ENCODE data around the gene AIFM2.
"Not testable (repeated sequence)": the region's sequence is repeated elsewhere in the genome, so short reads cannot be mapped to it uniquely, and the experiment has no call there.

The AIFM2 gene

DNA sequence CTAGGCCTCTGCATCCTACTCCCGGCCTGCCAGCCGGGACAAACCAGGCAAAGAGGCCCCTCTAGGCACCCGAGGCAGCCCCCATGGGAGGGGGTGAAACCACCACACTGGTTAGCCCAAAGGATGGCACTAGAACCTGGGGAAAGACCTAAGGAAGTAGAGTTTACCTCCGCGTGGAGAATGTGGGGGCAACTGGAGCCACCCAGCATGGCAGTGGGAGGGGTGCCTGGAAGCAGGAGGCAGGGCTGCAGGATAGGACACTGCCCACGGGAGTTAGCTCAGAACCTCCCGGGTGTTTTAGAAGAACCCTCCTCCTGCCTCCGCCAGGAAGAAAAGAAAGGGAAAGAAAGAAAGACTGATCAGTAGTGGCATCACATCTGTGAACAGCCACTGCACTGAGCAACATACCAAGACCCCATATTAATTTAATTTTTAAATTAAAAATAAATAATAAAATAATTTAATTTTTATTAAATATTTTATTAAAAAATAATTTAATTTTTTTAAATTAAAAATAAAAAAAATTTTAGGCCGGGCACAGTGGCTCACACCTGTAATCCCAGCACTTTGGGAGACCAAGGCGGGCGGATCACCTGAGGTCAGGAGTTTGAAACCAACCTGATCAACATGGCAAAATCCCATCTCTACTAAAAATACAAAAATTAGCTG lies 11.2 kb downstream of the AIFM2 start:
- no peak for DNase-seq

DNA sequence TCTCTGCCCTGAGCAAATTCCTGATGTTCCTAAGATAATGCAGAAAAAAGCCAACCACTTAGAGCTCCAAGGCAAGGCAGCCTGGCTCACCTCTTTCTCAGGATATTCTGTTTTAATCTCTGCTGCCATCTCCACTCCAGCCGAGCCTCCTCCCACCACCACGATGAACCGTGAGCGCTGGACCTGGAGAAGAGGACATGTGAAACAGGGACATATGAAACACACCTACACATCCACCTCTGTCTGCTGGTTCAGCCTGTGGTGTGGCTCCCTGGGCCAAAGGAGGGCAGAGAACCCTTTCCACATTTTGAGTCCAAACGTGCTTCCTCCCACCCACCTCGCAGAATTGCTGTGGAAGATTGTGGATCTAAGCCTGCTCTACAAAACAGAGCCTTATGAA lies 12.2 kb downstream of the AIFM2 start:
- no peak for DNase-seq

DNA sequence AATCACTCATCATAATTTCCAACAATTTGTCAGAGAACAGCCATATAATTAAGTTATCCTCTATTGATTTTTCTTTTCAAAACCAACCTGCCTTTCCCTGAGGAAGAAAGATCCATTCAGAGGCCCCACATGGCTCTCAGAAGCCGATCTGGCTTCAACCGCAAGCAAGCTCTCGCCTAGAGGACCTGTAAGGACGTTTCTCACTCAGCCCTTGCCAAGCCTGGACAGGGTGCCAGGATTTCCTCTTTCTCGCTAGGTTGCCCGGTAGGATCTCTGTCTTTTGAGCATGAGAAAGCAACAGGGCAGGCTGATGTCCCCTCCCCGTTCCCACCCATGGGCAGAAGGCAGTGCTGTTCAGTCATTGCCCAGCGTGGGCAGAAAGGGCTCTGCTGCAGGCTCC lies 13.0 kb downstream of the AIFM2 start:
- DNase-seq, result no peak

DNA sequence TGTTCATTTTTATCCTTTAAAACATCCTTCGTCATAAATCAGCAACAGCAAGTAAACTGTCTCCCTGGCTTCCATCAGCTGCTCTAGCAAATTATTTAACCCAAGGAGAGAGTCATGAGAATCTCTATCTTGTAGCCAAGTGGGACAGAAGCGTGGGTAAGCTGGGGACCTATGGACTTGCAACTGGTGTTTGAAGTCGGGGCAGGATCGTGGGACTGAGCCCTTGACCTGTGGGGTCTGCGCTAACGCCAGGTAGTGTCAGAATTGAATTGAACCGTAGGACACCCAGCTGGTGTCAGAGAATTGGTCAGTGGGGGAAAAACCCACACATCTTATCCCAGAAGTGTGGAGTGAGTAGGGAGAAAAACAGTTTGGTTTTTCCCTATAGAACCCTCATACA lies 13.4 kb downstream of the AIFM2 start:
- DNase-seq, result no peak

DNA sequence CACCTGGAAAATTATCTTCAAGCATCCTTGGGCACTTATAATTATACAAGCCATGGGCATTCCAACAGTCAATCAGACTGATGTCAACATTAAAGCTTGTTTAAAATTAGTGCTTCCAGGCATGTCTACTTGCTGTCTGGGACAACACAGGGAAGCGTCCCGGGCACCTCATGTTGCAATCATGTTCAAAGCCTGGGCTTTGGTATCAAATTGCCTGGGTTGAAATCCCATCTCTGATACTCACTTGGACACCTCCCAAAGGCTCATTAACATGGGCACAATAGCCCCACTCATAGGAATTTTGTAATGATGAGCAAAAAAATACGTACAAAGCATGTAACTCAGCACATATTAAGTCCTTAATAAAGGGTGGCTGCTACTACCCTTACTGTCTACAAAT lies 14.4 kb downstream of the AIFM2 start:
- no peak for DNase-seq

DNA sequence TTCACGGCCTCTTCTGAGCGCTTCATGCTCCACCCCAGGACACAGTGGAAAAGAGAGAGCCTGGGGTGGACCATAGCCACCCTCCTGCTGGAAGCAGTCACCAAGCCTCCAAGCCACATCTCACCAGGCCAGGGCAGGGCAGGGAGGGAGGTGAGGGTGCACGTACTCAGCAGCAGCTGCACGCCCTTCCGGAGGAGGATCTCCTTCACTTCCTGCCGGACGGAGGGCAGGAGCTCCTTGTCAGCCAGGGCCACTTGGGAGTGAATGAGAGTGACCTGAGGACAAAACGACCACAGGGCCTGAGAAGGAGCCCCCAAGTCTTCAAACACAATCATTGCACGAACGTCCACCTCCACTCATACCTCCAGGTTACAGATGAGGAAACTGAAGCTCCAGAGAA lies 15.0 kb downstream of the AIFM2 start:
- DNase-seq, result no peak

DNA sequence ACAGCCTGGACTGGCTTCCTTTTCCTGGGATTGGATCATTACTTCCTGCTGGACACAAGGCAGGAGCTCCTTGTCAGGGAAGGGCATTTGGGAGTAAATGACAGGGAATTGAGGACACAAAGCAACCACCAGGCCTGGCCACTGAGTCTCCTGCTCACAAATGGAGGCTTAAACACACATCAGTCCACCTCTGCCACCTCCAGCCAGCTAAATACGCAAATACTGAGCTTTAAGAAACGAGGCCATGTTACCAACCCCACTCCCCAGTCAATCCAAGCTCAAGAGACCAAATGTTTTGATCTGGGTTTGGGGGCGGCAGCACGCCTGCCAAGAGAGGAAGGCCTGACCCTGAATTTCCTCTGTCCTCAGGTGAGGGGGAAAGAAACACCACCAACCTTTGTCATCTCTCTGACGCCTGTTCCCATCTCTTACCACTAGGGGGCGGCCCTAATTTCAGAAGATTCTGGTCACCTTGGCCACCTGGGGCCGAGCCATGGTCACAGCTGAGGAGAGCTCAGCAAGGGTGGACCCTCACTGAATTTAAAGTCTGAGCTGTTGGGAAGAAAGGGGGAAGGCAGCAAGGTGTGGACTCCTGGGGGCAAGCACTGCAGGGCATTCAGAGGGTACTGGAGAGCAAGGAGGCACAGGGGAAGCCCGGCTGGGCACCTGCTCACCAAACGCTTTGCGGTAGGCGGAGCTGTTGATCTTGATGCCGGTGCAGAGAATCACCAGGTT lies 16.5 kb downstream of the AIFM2 start:
- peak; percentile 48 for DNase-seq

DNA sequence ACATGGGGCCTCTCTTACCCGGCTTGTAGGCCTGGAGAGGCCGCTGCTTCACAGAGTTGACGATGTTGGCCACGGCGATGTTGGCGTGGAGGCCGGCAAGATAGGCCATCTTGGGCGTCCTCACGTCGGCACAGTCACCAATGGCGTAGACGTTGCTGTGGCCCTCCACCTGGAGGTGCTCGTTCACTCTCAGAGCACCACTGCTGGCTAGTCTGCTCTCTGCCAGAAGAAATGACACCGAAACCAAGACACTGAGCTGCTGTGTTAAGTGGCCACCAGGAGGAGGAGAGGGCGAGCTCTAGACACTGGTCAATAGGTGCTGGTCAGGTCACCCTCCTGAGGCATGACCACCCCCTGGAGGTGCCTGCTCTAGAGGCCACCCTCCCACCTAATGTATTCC lies 17.7 kb downstream of the AIFM2 start:
- DNase-seq, result no peak

DNA sequence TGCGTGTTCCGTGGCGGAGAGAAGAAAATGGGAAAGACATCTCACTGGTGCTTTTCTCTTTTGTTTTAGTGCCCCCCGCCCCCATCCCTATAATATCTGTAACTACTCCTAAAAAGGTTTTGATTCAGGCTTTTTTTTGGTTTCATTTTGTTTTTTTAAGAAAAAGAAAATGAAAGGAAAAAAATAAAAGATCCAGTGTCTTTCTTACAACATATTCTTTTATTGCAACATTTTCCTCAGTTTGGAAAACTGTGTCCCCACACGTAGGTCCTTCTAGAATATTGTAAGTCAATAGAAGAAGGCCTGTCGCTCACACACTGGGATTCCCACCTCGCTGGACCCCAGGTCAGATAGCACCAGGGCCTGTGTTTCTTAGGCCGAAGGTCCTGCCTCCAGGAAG lies 20.6 kb downstream of the AIFM2 start:
- DNase-seq, result no peak

DNA sequence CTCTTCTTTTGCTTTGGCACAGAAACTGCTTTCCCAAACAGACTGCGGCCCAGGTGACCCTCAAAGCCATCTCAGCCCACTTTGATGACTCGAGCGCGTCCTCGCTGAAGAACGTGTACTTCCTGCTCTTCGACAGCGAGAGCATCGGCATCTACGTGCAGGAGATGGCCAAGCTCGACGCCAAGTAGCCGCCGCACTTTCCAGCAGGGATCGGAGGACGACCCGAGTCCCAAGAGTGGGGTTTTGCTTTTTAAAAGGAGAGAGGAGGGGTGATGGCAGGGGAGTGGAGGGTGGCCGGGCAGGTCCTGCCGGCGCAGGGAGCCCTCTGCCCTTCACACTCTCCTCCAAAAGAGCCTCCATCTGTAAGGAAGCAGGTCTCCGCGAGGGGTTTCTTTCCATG lies 21.1 kb downstream of the AIFM2 start:
- DNase-seq, result no peak

DNA sequence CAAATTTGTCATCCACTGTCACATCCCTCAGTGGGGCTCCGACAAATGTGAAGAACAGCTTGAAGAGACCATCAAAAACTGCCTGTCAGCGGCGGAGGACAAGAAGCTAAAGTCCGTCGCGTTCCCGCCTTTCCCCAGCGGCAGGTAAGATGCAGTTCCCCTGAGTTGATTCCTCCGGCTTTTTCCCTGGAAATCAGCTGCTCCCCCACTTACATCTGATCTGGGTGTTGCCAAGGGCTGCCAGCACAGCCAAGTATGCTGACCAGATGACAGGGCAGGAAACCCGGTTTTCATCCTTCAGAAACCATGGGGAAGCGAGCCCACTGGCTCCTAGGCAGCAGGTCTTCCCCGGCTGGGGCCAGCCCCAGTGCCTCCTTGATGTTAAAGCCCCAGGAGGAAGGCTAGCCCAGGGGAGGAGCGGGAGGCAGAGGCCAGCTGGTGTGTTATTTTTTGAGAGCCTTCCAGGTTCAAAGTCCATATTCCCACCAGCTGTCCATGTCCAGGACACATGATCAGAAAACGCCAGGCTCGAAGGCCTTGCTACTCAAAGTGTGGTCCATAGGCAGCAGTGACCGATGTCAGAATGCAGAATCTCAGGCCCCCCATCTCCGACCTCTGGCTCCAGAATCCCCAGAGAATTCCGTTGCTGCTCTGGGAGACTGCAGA lies 23.4 kb downstream of the AIFM2 start:
- DNase-seq, result no peak

DNA sequence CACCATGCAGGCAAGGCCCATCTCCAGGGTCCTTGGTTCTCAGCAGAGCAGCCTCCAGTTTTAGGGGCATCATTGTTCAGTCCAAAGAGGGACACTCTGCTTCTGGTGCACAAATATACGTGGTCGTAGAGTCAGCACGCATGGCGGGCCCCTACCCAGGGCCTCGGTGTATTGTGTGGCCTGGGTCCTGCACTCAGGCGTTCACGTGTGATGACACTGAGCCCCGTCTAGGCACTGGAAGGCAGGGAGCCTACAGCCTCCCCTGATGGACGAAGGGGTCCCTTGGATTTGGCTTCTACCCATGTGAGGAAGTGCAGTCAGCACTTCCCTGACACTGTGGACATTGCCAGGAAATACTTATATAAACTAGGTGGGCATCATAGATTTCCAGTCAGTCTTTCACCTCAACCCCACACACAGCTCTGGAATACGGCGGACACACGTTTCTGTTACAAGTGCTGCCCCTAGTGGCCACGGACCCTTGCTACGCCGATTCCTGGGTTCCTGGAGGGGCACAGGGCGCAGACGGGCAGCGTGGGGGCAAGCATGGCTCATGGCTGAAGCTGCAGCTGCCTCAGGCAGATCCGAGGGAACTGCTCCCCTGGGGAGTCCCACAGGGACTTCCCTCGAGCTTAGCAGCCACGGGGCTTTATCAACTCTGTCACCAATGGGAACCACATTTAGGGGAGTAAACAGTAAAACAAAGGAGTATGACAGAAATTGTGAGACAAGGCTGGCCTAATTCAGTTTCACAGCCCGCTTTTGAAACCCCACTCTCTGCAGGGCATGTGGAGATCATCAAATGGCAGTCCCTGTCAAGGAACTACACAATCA lies 25.4 kb downstream of the AIFM2 start:
- DNase-seq, result no peak

DNA sequence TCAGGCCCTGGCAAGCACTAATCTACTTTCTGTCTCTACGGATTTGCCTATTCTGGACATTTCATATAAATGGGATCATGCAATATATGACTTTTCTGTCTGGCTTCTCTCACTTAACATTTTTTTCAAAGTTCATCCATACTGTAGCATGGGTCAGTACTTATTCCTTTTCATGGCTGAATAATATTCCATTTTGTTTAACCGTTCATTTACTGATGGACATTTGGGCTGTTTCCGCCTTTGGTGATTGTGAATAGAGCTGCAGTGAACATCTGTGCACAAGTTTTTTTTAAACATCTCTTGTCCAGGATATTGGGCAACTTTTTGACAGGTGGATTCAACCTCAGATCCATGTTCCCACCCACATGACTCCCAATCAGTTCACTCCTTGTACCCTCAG lies 31.0 kb downstream of the AIFM2 start:
- DNase-seq, result no peak

DNA sequence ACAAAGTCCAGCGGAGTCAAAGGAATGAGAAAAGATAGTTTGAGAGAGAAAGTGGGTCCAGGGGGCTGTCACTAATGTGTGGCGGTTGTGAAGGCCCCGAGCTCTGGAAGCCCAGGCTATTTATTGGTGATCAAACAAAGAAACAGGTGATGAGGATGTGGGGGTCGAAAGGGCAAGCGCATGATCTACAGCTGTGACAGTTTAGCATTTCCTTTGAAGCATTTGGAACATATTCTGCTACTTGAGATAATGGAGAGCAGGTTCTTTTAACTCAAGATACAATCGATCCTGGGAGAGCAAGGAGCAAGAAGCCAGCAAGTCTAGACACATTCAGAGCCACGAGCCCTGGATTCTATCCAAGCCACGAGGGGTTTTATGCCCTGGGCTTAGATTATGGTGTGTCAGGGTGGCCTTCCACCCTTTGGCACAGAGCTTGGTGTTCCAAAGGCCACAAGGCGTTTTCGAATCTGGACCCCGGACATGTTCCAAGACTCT lies 31.5 kb downstream of the AIFM2 start:
- DNase-seq, result not testable (repeated sequence)

DNA sequence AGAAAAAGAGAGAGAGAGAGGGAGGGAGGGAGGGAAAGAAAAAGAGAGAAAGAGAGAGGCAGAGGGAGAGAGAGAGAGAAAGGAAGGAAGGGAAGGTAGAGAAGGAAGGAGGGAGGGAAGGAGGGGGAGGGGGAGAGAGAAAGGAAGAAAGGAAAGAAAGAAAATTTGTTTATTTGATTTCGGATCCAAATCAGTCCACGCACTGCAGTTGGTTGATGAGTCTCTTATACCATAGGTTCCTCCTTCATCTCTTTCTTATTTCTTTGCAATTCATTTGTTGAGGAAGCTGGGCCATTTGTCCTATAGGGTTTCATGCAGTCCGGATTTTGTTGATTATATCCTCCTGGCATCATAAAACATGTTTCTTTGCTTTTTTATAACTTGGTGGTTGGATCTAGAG lies 34.4 kb downstream of the AIFM2 start:
- DNase-seq, result no peak

DNA sequence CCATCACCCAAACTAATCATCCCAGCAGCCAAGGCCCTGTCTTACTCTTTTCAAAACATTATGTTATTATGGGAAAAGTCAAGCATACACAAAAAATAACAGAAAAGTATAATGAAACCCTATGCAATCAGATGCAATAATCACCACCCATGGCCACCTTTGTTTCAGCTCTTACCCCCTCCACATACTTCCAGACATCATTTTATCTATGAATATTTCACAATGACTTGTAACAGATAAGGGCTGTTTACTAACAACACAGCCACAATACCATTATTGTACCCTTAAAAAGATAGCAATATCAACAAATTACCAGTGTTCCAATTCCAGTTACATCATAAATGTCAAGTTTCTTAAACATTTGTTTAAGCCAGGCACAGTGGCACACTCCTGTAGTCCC lies 35.2 kb downstream of the AIFM2 start:
- DNase-seq, result no peak

DNA sequence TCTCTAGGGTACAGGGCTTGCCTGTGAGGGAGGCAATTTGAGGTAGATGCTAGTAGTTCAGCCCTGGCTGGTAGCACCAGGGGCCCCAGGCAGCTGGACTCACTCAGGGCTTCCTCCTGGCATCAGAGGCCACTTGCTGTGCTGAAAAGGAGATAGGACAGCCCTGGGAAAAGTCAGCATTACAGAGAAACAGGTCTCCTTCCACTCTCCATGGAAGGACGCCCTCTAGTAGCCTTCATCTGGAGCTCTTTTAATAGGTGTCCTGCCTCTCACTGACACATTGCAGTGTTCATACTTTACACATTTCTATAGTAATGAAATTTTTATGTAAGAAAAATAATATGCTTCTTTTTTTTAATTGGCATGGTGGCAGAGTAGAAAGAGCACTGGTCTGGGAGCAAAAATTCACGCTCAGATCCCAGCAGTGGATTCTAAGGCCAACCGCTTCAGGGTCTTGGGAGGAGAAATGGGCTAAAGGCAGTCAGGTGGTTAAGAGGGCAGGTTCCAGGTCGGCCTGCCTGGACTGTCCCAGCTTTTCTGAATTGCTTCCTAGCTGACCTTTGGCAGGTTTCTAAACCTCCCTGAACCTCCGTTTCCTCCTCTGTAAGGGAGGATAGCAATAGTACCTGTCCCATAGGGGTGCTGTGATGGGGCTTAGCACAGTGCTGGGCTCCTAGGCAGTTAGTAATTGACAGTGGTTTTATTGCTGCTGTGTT lies 35.8 kb downstream of the AIFM2 start:
- no peak for DNase-seq

DNA sequence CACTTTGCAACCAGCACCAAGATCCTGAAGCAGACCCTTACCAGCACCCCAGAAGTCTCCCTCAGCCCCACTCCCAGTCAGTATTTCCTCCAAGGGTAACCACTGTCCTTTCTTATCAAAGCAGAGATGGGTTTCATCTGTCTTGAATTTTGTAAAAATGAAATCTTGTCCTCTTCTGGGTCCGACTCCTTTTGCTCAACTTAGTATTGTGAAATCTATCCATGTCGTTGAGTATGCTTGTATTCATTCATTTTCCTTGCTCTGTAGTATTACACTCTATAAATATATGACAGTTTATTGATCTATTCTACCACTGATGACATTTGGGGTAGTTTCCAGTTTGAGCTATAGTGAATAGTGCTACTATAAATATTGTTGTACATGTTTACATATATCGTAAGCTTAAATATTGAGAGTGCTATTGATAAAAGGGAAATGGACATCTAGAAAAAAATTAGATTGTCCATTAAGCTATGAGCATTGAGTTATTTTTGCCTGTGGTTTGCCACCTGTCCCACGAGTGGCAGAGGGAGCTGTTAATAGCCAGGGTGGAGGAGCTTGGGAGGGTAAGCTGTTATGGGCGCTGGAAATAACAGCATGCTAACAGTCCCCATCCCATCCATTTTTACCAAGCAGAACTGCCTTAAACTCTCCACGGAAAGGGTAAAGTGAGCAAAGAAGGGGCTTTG lies 36.5 kb downstream of the AIFM2 start:
- no peak for DNase-seq

DNA sequence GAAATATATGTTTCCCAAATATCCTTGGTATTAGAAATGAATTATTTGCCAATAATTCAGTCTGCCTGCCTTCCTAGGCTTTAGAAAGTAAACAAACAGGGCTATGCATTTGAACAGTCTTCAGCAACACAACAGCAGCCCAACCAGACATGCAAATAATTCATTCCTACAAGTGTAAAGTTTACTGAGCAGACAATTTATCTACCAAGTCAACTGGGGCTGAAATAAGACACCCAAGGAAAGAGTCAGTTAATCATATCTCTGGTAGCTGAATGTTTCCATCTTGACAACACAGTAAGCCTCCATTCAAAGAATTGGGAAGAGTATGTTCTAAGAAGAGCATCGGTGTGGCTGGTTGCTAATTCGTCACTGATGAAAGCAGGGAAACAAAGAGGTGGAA lies 38.4 kb downstream of the AIFM2 start:
- no peak for DNase-seq

DNA sequence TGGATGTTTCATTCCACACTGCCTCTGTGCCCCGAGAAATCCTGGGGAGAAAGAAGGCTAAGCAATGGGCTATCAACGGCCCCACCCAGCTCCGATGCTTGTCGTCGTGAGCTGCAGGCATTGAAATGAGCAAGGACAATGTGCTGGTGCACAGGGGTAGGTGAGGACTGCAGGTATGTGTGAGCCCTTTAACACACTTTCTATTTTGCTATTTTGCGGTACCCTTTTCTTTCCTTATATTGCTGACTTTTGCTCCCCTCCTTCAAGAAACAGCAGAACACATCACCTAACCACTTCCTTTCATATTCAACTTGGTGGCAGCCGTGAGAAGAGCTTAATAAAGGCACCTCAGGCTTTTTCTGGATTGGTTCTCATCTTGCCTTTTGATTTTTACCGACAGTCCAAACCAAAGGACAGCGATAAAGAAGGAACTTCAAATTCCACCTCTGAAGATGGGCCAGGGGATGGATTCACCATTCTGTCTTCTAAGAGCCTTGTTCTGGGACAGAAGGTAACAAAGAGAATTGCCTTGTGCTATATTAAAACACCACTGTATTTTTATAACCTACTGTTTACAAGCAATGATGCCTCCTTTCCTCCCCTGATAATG lies 39.2 kb downstream of the AIFM2 start:
- peak; percentile 8 for DNase-seq

DNA sequence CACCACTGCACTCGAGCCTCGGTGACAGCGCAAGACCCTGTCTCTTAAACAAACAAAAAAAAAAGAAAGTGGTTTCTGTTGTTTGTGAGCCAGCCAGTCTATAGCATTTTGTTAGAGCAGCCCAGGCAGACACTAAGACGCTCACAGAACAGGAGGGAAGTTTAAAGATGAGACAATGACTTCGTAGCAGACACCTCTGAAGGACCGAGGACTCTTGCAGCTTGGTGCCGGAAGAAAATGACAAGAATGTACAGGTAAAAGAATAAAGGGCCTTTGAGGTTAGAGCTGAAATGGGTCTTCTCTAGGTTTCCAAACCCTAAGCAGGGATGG lies 40.3 kb downstream of the AIFM2 start:
- DNase-seq, result no peak

DNA sequence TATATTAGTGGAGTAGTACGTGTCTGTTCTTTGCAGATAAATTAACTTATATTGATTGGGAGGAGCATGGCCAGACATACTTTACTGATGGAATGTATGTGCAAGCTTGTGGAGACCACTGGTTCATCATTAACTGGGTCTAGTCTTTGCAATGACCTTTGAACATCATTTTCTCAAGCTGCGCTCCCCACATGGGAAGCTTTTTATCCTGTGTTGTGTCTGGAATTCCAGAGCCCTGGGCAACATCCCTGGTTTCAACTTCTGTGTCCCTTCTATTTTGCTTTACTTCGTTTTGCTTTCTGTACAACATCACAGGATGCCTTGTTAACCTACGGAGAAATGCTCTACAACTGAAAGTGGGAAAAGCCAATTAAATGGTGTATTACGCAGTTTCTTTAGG lies 41.7 kb downstream of the AIFM2 start:
- DNase-seq, result no peak

Measured in stimulated activated CD4-positive, alpha-beta T cell treated with anti-CD3 and anti-CD28 coated beads, Interleukin-1b, Interleukin-23, amount 100 ng/mL, for 48 hours (primary cell).